Hematopoietic multipotent progenitor cell treated with erythropoietin and hydrocortisone succinate and interleukin-3 and kit ligand, for 8 days (in vitro differentiated cells): Measurements from ENCODE around the gene SNX22.
"Not testable (repeated sequence)": the region's sequence is repeated elsewhere in the genome, so short reads cannot be mapped to it uniquely, and the experiment has no call there.

Experiments used
- DNase-seq: peaks from one replicate; pipeline ENCODE4 v3.0.0-alpha.2; 2015

The SNX22 gene

DNA sequence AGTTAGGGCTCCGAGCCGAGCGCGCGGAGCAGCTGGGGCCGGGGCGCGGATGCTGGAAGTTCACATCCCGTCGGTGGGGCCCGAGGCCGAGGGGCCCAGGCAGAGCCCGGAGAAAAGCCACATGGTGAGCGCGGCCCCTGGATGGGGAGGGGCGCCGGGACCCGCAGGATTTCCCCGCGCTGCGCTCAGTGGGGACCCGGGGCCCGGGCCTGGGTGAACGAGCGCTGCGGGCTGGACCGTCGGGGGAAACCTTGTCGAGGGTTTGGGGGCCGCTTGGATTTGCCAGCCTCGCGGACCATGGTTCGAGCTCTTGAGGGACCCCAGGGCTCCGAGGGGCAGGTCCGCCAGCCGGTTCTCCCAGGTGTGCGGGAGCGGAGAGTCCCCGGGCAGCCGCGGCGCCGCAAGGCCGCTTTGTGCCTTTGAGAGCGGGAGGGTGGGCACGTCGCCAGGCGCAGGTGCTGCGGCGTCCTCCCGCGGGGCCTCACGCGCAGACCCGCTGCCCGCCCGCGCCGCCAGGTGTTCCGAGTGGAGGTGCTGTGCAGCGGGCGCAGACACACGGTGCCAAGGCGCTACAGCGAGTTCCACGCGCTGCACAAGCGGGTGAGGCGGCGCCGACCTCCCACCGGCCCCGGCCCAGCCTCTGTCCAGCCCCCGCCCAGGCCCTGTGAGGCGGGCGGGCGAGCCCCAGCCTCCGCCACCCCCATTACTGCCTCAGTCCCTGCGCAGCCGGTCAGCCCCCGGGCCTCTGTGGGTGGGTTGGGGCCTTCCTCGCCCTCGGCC, at the start of gene SNX22:
Gene SNX22, plus strand, starts transcription at position 5 of the 780 bp plus-strand sequence. Its CDS starts 45 bp downstream, at position 50.
- peak; percentile 23 for DNase-seq

DNA sequence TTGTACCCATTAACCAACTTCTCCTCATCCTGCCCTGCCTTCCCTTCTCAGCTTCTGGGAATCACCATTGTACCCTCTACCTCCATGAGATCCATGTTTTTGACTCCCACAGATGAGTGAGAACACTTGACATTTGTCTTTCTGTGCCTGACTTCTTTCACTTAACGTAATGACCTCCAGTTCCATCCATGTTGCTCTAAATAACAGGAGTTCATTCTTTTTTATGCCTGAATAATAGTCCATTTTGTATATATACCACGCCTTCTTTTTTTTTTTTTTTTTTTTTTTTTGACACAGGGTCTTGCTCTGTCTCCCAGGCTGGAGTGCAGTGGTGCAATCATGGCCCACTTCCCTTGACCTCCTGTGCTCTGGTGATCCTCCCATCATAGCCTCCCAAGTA, 49.0 kb upstream of the SNX22 start:
- DNase-seq = no peak

DNA sequence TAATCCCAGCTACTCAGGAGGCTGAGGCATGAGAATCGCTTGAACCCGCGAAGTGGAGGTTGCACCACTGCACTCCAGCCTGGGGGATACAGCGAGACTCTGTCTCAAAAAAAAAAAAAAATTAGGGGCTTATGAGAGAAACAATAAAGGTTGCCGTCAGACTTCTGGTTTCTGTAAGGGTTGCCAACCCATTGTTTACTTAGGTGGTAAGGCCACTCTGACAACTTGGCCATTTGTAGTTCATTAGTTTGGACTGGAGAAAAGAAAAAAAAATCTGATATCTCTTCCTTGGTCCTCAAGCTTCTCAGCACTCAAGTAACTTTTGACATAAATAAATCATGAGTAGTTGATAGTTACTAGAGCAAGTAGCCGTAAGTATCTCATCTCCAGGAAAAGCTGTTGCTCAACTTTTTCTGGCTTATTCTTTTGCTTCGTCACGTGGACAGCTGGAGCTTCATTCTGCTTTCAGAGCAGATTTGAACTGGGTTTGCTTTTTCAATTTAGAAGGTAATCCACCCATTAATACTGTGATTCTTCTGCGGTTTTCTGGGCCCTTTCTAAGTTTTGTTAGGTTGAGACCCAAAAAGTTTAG, 46.3 kb upstream of the SNX22 start:
- DNase-seq = no peak

DNA sequence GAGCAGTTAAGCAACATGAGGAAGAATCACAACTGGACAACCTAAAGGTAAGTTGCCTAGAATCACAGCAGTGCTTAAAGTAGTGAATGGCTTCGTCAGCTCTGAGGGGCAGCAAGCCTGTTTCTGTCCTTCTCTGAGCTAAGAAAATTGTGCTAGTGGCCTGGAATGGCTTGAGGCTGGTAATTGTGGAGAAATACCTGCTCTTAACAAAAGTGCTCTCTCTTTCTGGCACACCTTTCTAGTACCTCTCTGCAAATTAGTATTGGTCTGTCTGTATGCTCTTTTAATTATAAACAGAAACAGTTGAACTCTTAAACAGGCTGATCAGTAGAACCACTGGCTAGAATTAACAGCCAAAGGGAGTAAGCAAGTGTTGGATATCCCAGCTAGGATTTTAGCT, 44.2 kb upstream of the SNX22 start:
- DNase-seq = no peak

DNA sequence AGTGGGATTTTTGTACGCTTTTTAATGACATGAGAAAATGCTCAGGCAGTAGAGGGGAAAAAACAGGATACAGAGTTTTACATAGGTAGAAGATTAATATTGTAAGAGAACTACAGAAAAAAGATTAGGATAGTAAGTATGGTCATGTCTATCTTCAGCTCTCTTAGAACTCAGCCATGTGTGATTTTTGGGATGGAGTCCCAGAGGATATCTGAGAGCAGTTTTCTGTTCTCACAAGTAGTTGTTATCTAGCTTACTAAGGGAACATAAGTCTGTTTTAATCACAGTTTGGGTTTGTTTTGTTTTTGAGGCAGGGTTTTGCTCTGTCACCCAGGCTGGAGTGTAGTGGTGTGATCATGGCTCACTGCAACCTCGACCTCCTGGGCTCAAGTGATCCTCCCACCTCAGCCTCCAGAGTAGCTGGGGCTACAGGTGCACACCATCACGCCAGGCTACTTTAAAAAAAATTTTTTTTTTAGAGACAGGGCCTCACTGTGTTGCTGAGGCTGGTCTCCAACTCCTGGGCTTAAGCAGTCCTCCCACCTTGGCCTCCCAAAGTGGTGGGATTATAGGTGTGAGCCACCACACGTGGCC, 41.3 kb upstream of the SNX22 start:
- DNase-seq = peak; percentile 27

DNA sequence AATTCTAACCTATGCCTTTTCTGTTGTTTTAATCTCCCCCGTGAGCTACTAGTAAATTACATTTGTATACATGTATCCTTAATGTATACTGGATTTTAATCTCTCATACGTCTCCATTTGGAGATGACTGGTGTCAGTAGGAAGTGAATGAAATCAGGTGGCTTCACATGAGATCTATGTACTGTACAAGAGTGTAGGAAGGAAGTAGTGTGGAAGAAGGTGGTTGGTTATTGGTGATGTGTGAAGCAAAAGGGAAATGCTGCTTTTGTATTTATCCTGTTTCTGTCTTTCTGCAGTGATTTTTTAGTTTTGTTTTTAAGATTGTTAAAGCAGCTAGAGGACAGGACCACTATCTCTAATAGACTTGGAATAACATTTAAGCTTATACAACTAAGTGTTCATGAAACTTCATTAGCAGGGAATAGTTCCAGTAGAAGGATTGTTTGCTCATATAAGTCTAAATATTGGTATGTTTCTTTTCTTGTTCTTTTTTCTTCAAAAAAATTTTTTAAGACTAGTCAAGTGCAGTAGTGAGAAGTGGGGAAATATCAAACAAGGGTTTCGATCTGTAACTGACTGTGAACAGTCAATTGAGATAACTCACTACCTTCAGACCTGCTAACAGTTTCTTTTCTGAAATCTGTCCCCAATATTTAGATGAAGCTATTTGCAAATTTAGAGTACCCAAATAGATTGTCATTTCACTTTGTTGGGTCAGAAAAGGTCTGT, 40.4 kb upstream of the SNX22 start:
- DNase-seq = no peak

DNA sequence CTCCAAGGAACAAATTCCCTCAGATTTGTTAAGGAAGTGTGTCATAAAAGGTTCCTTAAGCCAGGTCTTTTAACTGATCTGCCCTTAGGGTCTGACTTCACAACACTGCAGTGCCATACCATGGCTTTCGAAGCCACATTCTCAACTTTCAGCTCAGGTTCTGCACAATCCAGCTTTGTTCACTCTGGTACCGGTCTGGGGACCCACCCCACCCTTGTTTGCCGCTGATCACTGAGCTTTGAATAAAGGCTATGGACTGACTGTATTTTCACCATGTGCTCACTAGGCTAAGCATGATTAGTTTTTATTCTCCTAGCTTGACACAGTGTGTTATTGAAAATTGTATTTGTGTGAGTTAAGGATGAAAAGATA, 39.9 kb upstream of the SNX22 start:
- DNase-seq = no peak

DNA sequence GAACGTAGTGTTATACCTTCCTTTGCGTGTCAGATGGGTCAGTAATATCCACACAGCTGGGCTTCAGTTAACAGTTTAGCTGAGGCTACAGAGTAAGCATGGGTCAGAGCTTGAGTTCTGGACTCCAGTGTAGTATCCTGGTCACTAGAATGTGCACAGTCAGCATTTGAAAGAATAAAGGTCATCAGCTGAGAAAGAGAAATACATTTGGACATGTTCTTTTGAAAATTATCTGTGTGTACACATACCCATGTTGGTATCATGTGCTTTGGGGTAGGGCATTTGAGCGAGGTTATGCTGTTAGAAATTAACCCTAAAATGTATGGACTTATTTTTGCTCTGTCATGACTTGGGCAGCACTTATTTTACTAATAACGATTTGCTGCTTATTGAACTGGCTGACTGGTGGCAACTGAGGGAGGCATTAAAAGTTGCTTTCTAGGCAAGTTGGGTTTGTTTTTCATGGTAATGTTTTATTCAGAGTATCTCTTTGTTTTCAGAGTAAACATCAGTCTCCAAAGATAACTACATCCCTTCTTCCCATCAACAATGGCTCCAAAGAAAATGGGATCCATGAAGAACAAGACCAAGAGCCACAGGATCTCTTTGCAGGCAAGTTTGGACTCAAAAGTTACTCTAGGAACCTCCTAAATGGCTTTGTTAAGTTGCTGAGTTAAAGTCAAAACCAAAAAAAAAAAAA, 39.3 kb upstream of the SNX22 start:
- DNase-seq = peak; percentile 41

DNA sequence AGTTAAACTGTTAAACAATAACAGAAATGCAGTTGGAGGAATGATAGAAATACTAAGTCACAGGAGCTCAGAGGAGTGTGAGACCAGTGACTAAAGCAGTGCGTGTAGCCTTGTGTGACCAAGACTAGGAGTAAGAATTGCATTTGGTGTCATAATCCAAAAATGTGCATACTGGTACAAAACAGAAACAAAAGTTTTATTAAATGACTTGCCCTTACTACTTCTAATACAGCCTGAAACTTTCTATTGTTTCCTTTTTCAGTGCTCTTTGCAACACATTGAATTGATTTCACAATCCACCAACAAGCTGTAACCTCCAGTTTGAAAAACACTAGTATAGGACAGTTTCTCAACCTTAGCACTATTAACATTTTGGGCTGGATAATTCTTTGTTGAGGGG, 38.6 kb upstream of the SNX22 start:
- no peak for DNase-seq

DNA sequence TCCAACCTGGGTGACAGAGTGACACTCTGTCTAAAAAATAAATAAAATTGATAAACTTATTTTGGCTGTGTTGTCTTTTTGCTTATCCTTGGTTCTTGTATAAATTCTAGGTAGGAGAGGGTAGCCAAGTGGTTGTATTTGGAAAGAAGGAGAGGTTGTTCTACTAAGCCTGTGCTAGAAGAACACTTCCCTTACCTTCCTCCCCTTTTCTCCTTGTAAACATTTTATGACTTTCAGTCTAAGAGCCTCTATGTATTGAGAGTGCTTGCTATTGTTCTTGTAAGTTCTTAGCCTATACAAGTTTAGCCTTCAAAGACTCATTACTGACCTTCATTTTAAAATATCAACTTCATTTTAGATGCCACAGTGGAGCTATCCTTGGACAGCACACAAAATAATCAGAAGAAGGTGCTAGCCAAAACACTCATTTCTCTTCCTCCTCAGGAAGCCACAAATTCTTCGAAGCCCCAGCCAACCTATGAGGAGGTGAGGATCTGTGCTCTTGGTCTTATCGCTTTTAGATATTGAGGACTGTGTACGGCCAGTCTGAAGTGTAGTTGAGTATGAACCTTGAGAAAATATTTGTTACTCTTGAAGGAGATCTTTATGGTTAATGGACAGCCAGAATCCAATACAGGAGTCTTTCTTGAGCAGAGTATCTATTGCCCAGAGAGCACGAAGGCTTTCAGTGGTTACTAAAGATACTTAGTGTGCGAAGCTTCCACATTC, 33.6 kb upstream of the SNX22 start:
- DNase-seq = no peak

DNA sequence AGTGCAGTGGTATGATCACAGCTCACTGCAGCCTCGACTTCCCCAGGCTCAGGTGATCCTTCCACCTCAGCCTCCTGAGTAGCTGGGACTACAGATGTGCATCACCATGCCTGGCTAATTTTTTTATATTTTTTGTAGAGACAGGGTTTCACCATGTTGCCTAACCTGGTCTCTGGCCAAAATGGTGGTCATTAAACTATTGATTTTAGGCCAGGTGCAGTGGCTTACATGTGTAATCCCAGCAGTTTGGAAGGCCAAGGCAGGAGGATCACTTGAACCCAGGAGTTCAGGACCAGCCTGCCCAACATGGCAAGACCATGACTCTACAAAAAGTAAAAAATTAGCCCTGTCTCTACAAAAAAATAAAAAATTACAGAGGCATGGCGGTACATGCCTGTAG, 31.2 kb upstream of the SNX22 start:
- DNase-seq = not testable (repeated sequence)

DNA sequence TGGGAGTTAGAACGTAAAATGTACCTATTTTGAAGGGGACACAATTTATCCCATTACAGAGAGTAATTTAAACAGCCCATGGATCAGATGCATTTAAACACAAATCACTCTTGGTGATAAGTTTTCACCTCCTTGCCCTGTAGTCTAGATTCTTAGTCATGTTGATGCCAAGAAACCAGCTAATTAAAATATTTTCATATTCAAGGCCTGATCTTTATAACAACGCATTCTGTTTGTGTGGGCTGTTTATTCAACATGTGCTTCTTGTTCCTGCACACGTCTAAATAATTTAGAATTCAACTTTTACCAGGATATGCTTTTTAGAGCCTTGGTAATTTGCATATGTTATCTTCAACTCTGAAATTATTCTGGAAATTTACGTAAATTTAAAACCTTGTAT, 29.9 kb upstream of the SNX22 start:
- DNase-seq = no peak

DNA sequence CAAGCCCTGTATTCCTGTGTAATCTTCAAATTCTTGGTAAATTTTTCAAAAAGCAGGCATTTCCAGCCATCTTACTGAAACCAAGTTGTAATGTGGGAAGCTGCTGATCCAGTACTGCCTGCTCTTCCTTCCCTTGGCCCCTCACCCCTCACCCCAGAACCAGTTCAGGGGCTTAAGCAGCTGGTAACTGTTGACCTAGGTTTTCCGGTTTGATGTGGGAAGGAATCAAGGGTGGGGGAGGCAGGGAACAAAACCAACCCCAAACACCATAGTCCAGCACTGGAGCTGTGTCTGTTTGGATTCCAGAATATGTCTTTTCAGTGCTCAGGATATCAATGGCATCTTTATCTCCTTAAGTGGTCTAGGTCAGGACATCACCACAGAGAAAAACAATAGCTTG, 29.1 kb upstream of the SNX22 start:
- DNase-seq = no peak

DNA sequence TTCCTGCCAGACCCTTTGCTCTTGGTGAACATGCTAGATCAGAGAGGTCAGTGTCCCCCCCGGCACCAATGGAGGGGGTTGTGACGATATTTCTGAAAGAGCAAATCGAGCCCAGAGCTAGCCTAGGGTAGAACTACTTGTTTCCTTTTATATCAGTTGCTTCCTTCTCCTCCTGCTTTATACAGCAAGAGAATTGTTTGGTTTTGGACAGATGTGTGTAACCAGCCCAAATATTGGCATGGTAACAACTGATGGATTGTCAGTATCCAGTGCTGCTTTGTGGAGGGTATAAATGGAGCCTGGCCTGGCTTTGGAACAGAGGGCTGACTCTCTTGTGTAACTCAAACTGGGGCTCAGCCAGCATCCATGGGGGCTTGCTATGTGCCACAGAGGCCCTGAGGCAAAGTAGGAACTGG, 28.6 kb upstream of the SNX22 start:
- no peak for DNase-seq

DNA sequence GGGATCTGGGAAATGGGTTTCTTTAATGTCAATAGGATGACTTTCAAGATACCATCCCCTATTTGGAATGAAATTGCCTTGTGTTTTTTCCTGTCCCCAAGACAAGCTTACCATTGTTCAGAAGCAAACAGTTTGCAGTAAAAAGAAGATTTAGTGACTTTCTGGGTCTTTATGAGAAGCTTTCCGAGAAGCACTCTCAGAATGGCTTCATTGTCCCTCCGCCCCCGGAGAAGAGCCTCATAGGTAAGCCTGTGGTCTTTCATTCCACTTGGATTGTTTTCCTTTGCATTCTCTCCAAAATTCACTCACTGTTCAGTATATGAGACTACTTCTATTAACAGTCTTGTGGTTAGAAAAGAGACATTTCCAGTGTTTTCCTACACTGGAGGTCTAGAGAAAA, 25.6 kb upstream of the SNX22 start:
- no peak for DNase-seq

DNA sequence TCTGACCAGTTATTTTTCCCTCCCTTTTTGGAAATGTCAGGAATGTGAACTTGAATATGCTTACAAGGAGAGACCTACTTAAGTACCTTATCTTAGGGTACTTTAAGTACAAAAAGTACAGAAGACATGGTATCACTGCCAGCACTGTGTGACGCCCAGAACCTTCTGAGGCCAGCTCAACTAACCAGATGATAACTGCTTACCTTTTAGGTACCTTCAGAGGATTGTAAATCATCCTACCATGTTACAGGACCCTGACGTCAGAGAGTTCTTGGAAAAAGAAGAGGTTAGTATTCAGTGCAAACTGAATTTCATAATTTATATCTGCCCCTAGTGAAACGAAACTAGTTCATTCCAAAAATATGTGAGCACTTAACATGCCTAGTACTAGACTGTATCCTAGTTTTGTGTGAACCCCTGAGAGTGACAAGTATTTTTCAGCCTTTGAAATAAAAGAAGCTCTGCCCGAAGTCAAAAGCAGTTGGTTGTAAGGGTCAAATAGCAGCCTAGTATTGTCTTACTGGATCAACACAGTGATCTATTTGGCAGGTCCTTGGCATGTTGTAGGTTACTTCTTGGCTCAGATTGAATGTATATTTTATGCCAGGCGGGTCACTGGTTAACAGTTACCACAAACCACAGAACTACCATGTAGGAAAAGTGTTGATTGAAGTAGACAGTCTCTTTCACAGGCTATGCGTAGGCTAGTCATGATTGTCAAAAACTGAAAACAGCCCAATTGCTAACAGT, 23.8 kb upstream of the SNX22 start:
- DNase-seq = no peak

DNA sequence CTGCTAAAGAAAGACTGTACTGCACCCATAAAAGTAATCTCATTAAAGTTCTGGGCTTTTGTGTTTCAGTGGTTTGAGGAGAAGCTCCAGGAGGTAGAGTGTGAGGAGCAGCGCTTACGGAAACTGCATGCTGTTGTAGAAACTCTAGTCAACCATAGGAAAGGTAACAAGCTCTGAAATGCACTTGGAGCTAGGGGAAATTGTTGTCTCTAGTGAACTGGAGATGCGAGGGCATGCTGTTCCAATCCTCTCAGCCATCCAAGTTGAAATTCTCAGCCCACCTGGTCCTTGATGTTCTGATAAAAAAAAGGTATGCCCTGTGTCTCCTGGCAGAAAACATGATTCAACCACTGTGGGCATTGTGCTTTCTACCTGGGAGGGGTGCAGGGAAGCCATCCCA, 21.4 kb upstream of the SNX22 start:
- DNase-seq = no peak

DNA sequence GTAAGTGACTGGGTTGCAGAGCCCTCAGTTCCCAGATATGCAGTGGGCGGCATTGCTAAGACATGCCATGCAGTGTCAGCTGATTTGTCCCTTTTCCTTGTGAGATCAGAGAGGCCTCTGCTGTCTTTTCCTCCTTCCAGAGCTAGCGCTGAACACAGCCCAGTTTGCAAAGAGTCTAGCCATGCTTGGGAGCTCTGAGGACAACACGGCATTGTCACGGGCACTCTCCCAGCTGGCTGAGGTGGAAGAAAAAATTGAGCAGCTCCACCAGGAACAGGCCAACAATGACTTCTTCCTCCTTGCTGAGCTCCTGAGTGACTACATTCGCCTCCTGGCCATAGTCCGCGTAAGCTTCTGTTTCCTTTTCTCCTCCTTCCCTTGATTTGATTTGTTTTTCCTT, 20.0 kb upstream of the SNX22 start:
- DNase-seq = no peak

DNA sequence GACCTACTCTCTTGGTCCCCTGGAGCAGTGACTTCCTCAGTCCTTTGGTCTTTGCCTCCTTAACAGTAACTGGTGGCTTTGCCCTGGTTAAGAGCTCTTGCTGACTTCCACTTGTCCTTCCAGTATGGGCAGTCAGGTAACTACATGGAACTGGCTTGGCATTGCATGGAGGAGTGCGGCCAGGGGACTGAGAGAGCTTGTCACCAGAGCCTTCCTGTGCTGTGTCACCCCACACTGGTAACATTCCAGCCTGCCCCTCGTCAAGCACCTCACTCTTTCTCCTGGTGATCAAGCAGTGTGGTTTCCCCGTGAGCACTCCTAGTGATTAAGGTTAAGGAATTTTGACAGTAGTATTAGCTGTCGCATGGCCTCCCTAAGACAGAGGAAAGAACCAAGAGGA, 19.3 kb upstream of the SNX22 start:
- DNase-seq = no peak

DNA sequence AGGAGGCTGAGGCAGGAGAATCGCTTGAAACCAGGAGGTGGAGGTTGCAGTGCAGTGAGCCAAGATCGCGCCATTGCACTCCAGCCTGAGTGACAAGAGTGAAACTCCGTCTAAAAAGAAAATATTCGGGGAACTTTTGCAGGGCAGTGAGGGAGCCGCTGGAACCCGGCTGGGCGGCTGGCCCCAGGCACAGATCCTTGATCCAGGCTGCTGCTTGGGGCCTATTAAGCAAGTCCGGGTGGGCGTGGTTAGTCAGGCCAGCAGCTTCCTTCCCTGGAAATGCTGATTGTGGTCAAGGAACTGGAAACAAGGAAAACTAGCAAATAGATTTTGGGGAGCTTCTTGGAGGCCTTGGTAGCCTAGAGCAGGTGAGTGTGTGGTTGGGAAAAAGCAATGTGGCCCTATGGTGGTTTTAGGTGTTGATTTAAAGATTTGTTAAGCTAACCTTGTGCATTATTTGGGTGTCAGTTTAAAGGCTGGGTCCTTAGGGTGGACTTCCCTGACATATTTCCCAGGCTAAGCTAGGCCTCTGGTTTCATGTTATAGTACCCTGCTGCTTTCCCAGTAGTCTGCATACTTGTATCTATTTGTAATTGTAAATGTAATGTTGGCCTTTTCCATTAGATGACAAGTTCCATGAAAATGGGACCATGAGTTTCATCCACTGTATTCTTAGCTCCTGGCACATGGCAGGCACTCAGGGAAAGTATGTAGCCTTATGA, 17.7 kb upstream of the SNX22 start:
- DNase-seq = no peak

DNA sequence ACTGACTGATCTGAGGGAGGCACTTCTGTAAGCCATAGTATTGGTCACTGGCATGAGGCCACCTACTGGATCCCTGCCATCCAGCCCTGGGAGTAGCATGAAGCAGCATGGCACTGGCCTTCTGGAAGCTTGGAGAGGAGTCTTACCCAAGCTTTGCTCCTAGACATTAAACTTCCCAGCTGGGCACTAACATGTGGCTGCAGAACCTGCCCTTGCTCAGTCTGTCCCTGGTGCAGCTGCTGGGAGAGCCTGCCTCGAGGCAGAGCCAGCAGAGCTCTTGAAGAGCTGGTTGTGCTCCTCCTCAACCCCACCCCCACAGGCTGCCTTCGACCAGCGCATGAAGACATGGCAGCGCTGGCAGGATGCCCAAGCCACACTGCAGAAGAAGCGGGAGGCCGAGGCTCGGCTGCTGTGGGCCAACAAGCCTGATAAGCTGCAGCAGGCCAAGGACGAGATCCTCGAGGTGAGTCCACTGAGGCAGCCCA, 17.1 kb upstream of the SNX22 start:
- peak; percentile 97 for DNase-seq
